GM12874 (cell line): ENCODE measurements around the gene ARHGAP15.

ENCODE experiments used
- CTCF ChIP-seq: IDR thresholded peaks from 2 replicates; pipeline ENCODE4 v1.5.1; 2011; ENCODE audit warnings: low read depth, mild to moderate bottlenecking, control low read depth, low read length, moderate library complexity; ENCODE audit not compliant: insufficient read depth

ARHGAP15 gene

DNA sequence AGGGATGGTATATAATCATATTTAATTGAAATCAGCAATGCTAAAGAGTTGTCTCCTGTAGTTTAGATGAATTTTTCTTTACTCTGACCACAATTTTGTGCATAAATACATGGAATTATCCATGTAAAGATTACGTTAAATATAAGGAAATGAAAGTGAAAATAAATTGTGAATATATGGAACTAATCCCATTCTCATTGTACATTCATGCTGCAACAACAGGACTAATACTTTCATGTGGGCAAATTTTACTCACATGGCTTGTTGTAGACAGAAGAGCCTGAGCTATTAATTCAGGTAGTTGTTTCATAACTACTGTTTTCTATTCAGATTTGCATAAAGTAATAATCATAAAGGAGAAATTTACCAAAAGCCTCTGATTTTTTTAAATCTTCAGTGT lies 357.8 kb downstream of the ARHGAP15 start:
- TF ChIP-seq CTCF = no peak

- TF ChIP-seq CTCF = no peak
Measured at GRCh38 chr2:143489145-143489544, 359.9 kb downstream of the ARHGAP15 start.

DNA sequence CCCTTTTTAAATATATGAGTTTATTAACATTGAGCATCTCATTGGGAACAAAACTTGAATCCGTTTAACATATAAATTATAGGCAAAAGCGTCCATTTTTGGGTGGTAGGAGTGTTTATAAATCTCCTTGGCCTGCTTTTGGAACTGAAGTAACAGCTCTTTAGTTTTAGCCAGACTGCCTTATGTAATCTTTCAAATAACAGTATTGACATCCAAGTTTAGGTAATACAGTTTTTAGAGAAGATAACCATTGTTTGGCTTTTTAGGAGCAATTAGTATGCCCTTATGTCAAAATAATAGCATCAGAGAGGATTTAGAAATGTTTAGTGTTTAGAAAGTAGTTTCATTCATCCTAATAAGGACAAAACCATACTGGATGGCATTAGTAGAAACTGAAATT lies 361.9 kb downstream of the ARHGAP15 start:
- TF ChIP-seq CTCF = no peak

DNA sequence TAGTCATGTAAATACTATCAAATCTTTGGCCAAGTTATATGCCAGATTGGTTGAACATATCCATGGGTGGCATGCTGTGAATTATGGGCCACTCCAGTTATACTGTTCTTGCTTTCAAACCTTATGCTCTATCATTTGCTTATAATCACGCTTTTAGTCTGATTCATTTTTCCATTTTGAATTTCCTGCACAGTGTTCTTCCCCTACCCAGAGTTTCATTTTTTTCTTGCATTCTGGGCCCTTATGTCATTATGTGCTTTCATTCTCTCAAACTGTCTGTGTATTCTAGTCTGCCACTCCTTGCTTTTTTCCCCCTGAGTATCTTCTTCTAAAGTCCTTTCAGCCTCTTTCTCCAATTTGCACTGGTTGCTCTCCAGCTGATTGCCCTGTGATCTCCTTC lies 364.1 kb downstream of the ARHGAP15 start:
- no peak for TF ChIP-seq CTCF

GRCh38 chr2:143497726-143498125 lies 368.5 kb downstream of the ARHGAP15 start:
- no peak for TF ChIP-seq CTCF

- no peak for TF ChIP-seq CTCF
Measured at GRCh38 chr2:143498496-143498895, 369.3 kb downstream of the ARHGAP15 start.

DNA sequence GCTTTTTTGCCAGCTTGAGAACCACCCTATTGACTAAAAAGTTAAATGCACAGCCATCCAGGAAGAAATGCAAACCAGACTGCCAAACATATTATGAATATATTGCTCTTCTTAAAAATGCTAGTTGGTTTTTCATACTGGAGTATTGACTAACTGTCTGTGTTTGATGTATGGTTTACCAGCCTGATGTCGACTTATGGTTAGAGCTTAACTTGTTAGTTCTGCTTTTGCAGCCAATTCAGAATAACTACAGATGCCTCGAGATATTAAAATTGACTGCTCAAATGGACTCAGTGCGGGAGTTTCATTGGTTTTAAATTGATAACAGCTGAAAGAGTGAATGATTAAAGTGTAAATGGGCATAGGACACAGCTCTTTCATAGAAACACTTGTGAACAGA lies 369.8 kb downstream of the ARHGAP15 start:
- TF ChIP-seq CTCF = no peak
